GM19324 (cell line): ENCODE data around the gene FANCI.

Source experiments
- ATAC-seq: cut with Tn5 transposase; IDR thresholded peaks from one replicate; pipeline ENCODE4 v1.9.1; 2021; ENCODE audit warnings: mild to moderate bottlenecking, moderate library complexity; ENCODE audit not compliant: unreplicated experiment, low FRiP score

The FANCI gene

GRCh38 chr15:89303986-89304385, 60.2 kb downstream of the FANCI start:
- ATAC-seq = no peak

GRCh38 chr15:89305395-89305794, 61.6 kb downstream of the FANCI start:
- ATAC-seq = no peak

GRCh38 chr15:89307046-89307587, 63.3 kb downstream of the FANCI start:
- ATAC-seq = no peak

- no peak for ATAC-seq
These were observed 64.0 kb downstream of the FANCI start for GRCh38 chr15:89307791-89308190.

- ATAC-seq = no peak
These were observed 64.5 kb downstream of the FANCI start for GRCh38 chr15:89308236-89308635.

- ATAC-seq = no peak
These were observed 66.2 kb downstream of the FANCI start for GRCh38 chr15:89309993-89310392.

- ATAC-seq = no peak
These were observed 71.7 kb downstream of the FANCI start for GRCh38 chr15:89315375-89315929.

GRCh38 chr15:89316504-89316903, 72.7 kb downstream of the FANCI start:
- ATAC-seq = no peak

GRCh38 chr15:89317186-89317720, 73.5 kb downstream of the FANCI start:
- ATAC-seq = no peak

- no peak for ATAC-seq
These were observed 75.9 kb downstream of the FANCI start for GRCh38 chr15:89319678-89320077.

- no peak for ATAC-seq
These were observed 76.4 kb downstream of the FANCI start for GRCh38 chr15:89320200-89320599.

GRCh38 chr15:89321521-89322410, 78.0 kb downstream of the FANCI start:
- ATAC-seq = no peak

- ATAC-seq = no peak
These were observed 79.0 kb downstream of the FANCI start for GRCh38 chr15:89322822-89323221.

- ATAC-seq = no peak
These were observed 80.0 kb downstream of the FANCI start for GRCh38 chr15:89323825-89324224.

- ATAC-seq = no peak
These were observed 81.4 kb downstream of the FANCI start for GRCh38 chr15:89325039-89325803.

GRCh38 chr15:89326316-89326715, 82.5 kb downstream of the FANCI start:
- ATAC-seq = no peak

- ATAC-seq = no peak
These were observed 83.3 kb downstream of the FANCI start for GRCh38 chr15:89327113-89327512.

- ATAC-seq = no peak
These were observed 84.8 kb downstream of the FANCI start for GRCh38 chr15:89328398-89329254.

- ATAC-seq = no peak
These were observed 85.7 kb downstream of the FANCI start for GRCh38 chr15:89329329-89330084.
